ENCODE results near the gene GET3. TPM values are rescaled to one million over a fixed set of nuclear protein-coding genes. Genes with fewer than 3 reads are reported as not detected.

The GET3 gene
- total and polyA plus RNA-seq, 2 of the 13 experiments (the other 11 are each of a cell fraction or from before 2014, with no cell fraction given): 57.7 to 59.4 TPM

DNA sequence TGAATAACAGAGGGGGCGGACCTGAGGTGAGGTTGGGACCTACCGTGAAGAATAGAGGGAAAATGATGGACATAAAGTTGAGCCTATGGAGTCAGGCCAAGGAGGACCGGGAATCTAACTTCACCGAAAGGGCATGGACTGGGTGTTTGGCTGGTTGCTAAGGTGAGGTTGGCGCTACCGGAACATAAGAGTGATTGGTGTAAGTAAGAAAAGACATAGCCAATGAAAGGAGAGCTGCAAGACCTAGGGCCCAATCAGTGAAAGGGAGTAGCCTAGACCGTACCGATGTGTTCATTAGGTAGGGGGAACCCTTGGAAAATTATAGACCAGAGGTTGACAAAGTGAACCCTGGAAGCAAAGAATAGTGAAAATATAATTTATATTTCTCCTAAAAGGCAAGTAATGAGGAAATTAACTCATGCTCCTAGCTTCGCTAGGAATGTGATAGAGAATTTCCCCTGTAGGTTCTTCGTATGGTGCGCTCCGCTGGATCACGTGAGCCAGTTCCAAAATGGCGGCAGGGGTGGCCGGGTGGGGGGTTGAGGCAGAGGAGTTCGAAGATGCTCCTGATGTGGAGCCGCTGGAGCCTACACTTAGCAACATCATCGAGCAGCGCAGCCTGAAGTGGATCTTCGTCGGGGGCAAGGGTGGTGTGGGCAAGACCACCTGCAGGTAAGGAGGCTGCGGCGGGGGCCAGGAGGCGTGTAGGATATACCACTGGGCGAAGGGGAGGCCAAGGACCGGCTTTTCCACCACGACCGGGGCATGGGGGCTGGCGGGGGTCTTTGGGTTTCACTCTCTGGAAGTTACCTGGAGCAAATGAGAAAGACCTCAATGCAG lies at the start of gene GET3 (continued):
- TF ChIP-seq ZNF468 (CRISPR knock-in tag; IDR thresholded peaks at IDR 0.05) (no peak), ISX (CRISPR knock-in tag; conservative IDR thresholded peaks at IDR 0.05) (no peak), ZNF383 (CRISPR knock-in tag; IDR thresholded peaks at IDR 0.05; ENCODE audit: borderline replicate concordance) (no peak), SMC3 (IDR thresholded peaks at IDR 0.05; ENCODE audit: low read length) (no peak), SMARCC2 (IDR thresholded peaks at IDR 0.05) (no peak), NFIC (IDR thresholded peaks at IDR 0.05; ENCODE audit: low read length) (peak; percentile 75), KAT2B (IDR thresholded peaks at IDR 0.05; ENCODE audit: borderline replicate concordance, low read depth, low read length) (no peak), SRF (IDR thresholded peaks at IDR 0.05; ENCODE audit: low read depth, low read length) (no peak), PITX1 (CRISPR knock-in tag; IDR thresholded peaks at IDR 0.05) (no peak; the same call in 1 of the 2 replicates), ZNF674 (CRISPR knock-in tag; IDR thresholded peaks at IDR 0.05; ENCODE audit: low read depth) (no peak), PAWR (CRISPR knock-in tag; IDR thresholded peaks at IDR 0.05; ENCODE audit: borderline replicate concordance) (no peak), ZBTB1 (CRISPR knock-in tag; IDR thresholded peaks at IDR 0.05; ENCODE audit: borderline replicate concordance) (no peak), ZNF629 (CRISPR knock-in tag; conservative IDR thresholded peaks at IDR 0.05) (no peak), LCORL (IDR thresholded peaks at IDR 0.05) (no peak), LCORL (CRISPR knock-in tag; IDR thresholded peaks at IDR 0.05) (peak; percentile 52), ZNF782 (CRISPR knock-in tag; IDR thresholded peaks at IDR 0.05; ENCODE audit: borderline replicate concordance) (no peak), ZNF121 (CRISPR knock-in tag; IDR thresholded peaks at IDR 0.05) (no peak), ZBTB7B (CRISPR knock-in tag; IDR thresholded peaks at IDR 0.05) (no peak), ZNF12 (CRISPR knock-in tag; IDR thresholded peaks at IDR 0.05) (no peak; the same call in 1 of the 2 replicates)
- TF ChIP-seq, protein P1, sequence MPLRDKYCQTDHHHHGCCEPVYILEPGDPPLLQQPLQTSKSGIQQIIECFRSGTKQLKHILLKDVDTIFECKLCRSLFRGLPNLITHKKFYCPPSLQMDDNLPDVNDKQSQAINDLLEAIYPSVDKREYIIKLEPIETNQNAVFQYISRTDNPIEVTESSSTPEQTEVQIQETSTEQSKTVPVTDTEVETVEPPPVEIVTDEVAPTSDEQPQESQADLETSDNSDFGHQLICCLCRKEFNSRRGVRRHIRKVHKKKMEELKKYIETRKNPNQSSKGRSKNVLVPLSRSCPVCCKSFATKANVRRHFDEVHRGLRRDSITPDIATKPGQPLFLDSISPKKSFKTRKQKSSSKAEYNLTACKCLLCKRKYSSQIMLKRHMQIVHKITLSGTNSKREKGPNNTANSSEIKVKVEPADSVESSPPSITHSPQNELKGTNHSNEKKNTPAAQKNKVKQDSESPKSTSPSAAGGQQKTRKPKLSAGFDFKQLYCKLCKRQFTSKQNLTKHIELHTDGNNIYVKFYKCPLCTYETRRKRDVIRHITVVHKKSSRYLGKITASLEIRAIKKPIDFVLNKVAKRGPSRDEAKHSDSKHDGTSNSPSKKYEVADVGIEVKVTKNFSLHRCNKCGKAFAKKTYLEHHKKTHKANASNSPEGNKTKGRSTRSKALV (CRISPR knock-in tag; IDR thresholded peaks at IDR 0.05): no peak
- TF ChIP-seq, protein P2, sequence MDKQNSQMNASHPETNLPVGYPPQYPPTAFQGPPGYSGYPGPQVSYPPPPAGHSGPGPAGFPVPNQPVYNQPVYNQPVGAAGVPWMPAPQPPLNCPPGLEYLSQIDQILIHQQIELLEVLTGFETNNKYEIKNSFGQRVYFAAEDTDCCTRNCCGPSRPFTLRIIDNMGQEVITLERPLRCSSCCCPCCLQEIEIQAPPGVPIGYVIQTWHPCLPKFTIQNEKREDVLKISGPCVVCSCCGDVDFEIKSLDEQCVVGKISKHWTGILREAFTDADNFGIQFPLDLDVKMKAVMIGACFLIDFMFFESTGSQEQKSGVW (CRISPR knock-in tag; IDR thresholded peaks at IDR 0.05; ENCODE audit: borderline replicate concordance): no peak
- TF ChIP-seq, protein P3, sequence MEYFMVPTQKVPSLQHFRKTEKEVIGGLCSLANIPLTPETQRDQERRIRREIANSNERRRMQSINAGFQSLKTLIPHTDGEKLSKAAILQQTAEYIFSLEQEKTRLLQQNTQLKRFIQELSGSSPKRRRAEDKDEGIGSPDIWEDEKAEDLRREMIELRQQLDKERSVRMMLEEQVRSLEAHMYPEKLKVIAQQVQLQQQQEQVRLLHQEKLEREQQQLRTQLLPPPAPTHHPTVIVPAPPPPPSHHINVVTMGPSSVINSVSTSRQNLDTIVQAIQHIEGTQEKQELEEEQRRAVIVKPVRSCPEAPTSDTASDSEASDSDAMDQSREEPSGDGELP (IDR thresholded peaks at IDR 0.05; ENCODE audit: borderline replicate concordance, low read depth): no peak
- TF ChIP-seq, protein P4, sequence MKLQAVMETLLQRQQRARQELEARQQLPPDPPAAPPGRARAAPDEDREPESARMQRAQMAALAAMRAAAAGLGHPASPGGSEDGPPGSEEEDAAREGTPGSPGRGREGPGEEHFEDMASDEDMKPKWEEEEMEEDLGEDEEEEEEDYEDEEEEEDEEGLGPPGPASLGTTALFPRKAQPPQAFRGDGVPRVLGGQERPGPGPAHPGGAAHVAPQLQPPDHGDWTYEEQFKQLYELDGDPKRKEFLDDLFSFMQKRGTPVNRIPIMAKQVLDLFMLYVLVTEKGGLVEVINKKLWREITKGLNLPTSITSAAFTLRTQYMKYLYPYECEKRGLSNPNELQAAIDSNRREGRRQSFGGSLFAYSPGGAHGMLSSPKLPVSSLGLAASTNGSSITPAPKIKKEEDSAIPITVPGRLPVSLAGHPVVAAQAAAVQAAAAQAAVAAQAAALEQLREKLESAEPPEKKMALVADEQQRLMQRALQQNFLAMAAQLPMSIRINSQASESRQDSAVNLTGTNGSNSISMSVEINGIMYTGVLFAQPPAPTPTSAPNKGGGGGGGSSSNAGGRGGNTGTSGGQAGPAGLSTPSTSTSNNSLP (IDR thresholded peaks at IDR 0.05; ENCODE audit: low read depth, low read length): no peak

Measured in HepG2 (cell line).